HG02678 (cell line): ENCODE results near the gene MIEF2.

ENCODE experiments used
- ATAC-seq: cut with Tn5 transposase; IDR thresholded peaks from one replicate; pipeline ENCODE4 v1.9.1; 2021; ENCODE audit warnings: mild to moderate bottlenecking, moderate library complexity; ENCODE audit not compliant: unreplicated experiment

Gene MIEF2

GRCh38 chr17:18254888-18255649 is 5.4 kb upstream of the MIEF2 start:
- ATAC-seq, result no peak

GRCh38 chr17:18256351-18256750 is 4.1 kb upstream of the MIEF2 start:
- ATAC-seq, result no peak

- no peak for ATAC-seq
These were observed 3.7 kb upstream of the MIEF2 start for GRCh38 chr17:18256776-18257175.

- ATAC-seq, result peak; percentile 4
These were observed 3.0 kb upstream of the MIEF2 start for GRCh38 chr17:18257268-18257981.

- ATAC-seq, result peak; percentile 16
These were observed 2.5 kb upstream of the MIEF2 start for GRCh38 chr17:18257982-18258355.

- peak; percentile 30 for ATAC-seq
These were observed 2.0 kb upstream of the MIEF2 start, which contains the start of gene FLII for GRCh38 chr17:18258356-18259038. FLII (minus strand) TSS chr17:18258738; CDS start chr17:18258690, 48 bp downstream.

- ATAC-seq, result no peak
These were observed 686 bp upstream of the MIEF2 start for GRCh38 chr17:18259621-18260331.

GRCh38 chr17:18261146-18261515 is 669 bp downstream of the MIEF2 start:
- no peak for ATAC-seq

- ATAC-seq, result no peak
These were observed 1.2 kb downstream of the MIEF2 start for GRCh38 chr17:18261659-18262058.

GRCh38 chr17:18262111-18262510 is 1.6 kb downstream of the MIEF2 start:
- no peak for ATAC-seq

- ATAC-seq, result no peak
These were observed 2.2 kb downstream of the MIEF2 start for GRCh38 chr17:18262641-18263040.

- no peak for ATAC-seq
These were observed 3.6 kb downstream of the MIEF2 start for GRCh38 chr17:18263885-18264682.

- no peak for ATAC-seq
These were observed 6.9 kb downstream of the MIEF2 start for GRCh38 chr17:18267366-18267765.

GRCh38 chr17:18267927-18268711 is 7.7 kb downstream of the MIEF2 start:
- ATAC-seq, result no peak

- ATAC-seq, result no peak
These were observed 9.8 kb downstream of the MIEF2 start for GRCh38 chr17:18270046-18270931.

- ATAC-seq, result no peak
These were observed 16.6 kb downstream of the MIEF2 start for GRCh38 chr17:18277076-18277475.

- ATAC-seq, result no peak
These were observed 18.4 kb downstream of the MIEF2 start for GRCh38 chr17:18278867-18279266.

- ATAC-seq, result no peak
These were observed 19.8 kb downstream of the MIEF2 start for GRCh38 chr17:18280249-18280648.
